HepG2 (cell line): Measurements from ENCODE around the gene JMJD6. TPM values are rescaled to one million over a fixed set of nuclear protein-coding genes. Genes with fewer than 3 reads are reported as not detected.

Source experiments
- ATF4 ChIP-seq, 2 experiments: fragments of 450-650 bp in 1 of 2; sonication (generic) in 1 of 2; formaldehyde crosslinking; IDR thresholded peaks; 2 replicates each; pipeline versions ENCODE4 v1.5.0 to v1.8.0; 2020 to 2022; ENCODE audit warnings: mild to moderate bottlenecking in 1 of 2, missing genetic modification reagents in 1 of 2
- FOSL2 ChIP-seq: sonication (generic); formaldehyde crosslinking; IDR thresholded peaks from 2 replicates; pipeline ENCODE4 v1.4.0; 2020; ENCODE audit warnings: missing genetic modification reagents
- HMGXB3 ChIP-seq: sonication (generic); formaldehyde crosslinking; IDR thresholded peaks from 2 replicates; pipeline ENCODE4 v1.4.0; 2020; ENCODE audit warnings: missing genetic modification reagents, borderline replicate concordance
- HNF1A ChIP-seq, 2 experiments: sonication (generic) in 1 of 2; formaldehyde crosslinking in 1 of 2; IDR thresholded peaks; 2 replicates each; pipeline versions ENCODE4 v1.4.0 to v1.6.1; 2016 to 2020; ENCODE audit warnings: borderline replicate concordance in 1 of 2, low read depth in 1 of 2, mild to moderate bottlenecking in 1 of 2, missing genetic modification reagents in 1 of 2
- LCORL ChIP-seq, 2 experiments: fragments of 450-650 bp in 1 of 2; sonication (generic) in 1 of 2; formaldehyde crosslinking in 1 of 2; IDR thresholded peaks; 2 replicates each; pipeline versions ENCODE4 v1.5.0 to v1.6.1; 2017 to 2020; ENCODE audit warnings: antibody characterized with exemption in 1 of 2, missing genetic modification reagents in 1 of 2
- NR2C2 ChIP-seq: sonication (generic); formaldehyde crosslinking; IDR thresholded peaks from 2 replicates; pipeline ENCODE4 v1.4.0; 2020; ENCODE audit warnings: missing genetic modification reagents, mild to moderate bottlenecking, moderate library complexity, borderline replicate concordance
- POLR2A ChIP-seq, 2 experiments: IDR thresholded peaks; 2 replicates each; pipeline ENCODE4 v1.6.1; 2011; ENCODE audit warnings: low read depth in 2 of 2, low read length in 2 of 2, mild to moderate bottlenecking in 1 of 2, moderate library complexity in 1 of 2; ENCODE audit not compliant: insufficient read depth in 1 of 2
- REST ChIP-seq, 2 experiments: IDR thresholded peaks; 2 replicates each; pipeline ENCODE4 v1.6.1; 2011 to 2012; ENCODE audit warnings: low read length in 2 of 2, borderline replicate concordance in 1 of 2, low read depth in 1 of 2, mild to moderate bottlenecking in 1 of 2, moderate library complexity in 1 of 2
- SCMH1 ChIP-seq: sonication (generic); formaldehyde crosslinking; IDR thresholded peaks from 2 replicates; pipeline ENCODE4 v1.9.0; 2021; ENCODE audit warnings: missing genetic modification reagents, mild to moderate bottlenecking, borderline replicate concordance
- SP2 ChIP-seq: sonication (generic); formaldehyde crosslinking; IDR thresholded peaks from 2 replicates; pipeline ENCODE4 v1.5.1; 2020; ENCODE audit warnings: mild to moderate bottlenecking, missing genetic modification reagents
- ZNF232 ChIP-seq: sonication (generic); formaldehyde crosslinking; IDR thresholded peaks from 2 replicates; pipeline ENCODE4 v1.4.0; 2020; ENCODE audit warnings: missing genetic modification reagents, borderline replicate concordance
- ZNF33B ChIP-seq: sonication (generic); formaldehyde crosslinking; IDR thresholded peaks from 2 replicates; pipeline ENCODE4 v1.5.1; 2020; ENCODE audit warnings: mild to moderate bottlenecking, missing genetic modification reagents
- ZNF572 ChIP-seq: sonication (generic); formaldehyde crosslinking; IDR thresholded peaks from 2 replicates; pipeline ENCODE4 v1.5.1; 2020; ENCODE audit warnings: mild to moderate bottlenecking, missing genetic modification reagents
- ZNF607 ChIP-seq: sonication (generic); formaldehyde crosslinking; IDR thresholded peaks from 2 replicates; pipeline ENCODE4 v1.5.1; 2020; ENCODE audit warnings: missing genetic modification reagents, mild to moderate bottlenecking, borderline replicate concordance
- ZNF629 ChIP-seq: sonication (generic); formaldehyde crosslinking; conservative IDR thresholded peaks from 2 replicates; pipeline ENCODE4 v1.5.0; 2020; ENCODE audit warnings: missing genetic modification reagents
- polyA plus RNA-seq, 8 experiments: library from polyadenylated mRNA; depleted of rRNA in 3 of 8; stranded (reverse) in 7 of 8; unstranded in 1 of 8; fragments of >200 nt; fragmentation: Illumina TruSeq in 4 of 8; extraction: Trizol in 4 of 8; gene quantifications; 2 replicates each; pipeline versions ENCODE4 v1.2.1 to v1.2.3, GENCODE V29; 2011 to 2016; ENCODE audit warnings: low read depth in 4 of 8, missing spikeins in 1 of 8, mixed read lengths in 1 of 8; ENCODE audit not compliant: insufficient read depth in 1 of 8
- total RNA-seq, 5 experiments: library from RNA; depleted of rRNA; stranded (reverse); fragments of >200 nt; fragmentation: Illumina TruSeq; extraction: Trizol; gene quantifications; 2 replicates each; pipeline ENCODE4 v1.2.3, GENCODE V29; 2016; ENCODE audit warnings: low read depth in 1 of 5

Gene JMJD6
- total and polyA plus RNA-seq, 2 of the 13 experiments (the other 11 are each of a cell fraction or from before 2014, with no cell fraction given) = 33.6 to 41.0 TPM

GRCh38 chr17:76671912-76672262, 54.5 kb downstream of the JMJD6 start (continued):
- TF ChIP-seq LCORL (IDR thresholded peaks at IDR 0.05) (no peak), LCORL (CRISPR knock-in tag; IDR thresholded peaks at IDR 0.05) (peak; percentile 25), HMGXB3 (CRISPR knock-in tag) (0 out of 2 replicates have a peak, but pooled peaks have one; percentile 1), ZNF607 (peak; percentile 68; the same call in 1 of the 2 replicates), ZNF33B (CRISPR knock-in tag) (no peak; the same call in 1 of the 2 replicates), REST (IDR thresholded peaks at IDR 0.05; ENCODE audit: borderline replicate concordance in 1 of 2, low read depth in 1 of 2, low read length in 2 of 2) (peak in 1 of 2 experiments; percentile 26; a peak in 1 of 4 replicates), SP2 (peak; percentile 41; the same call in 1 of the 2 replicates), ZNF232 (CRISPR knock-in tag) (no peak), SCMH1 (CRISPR knock-in tag) (no peak), FOSL2 (CRISPR knock-in tag) (no peak), ATF4 (CRISPR knock-in tag; IDR thresholded peaks at IDR 0.05) (no peak), ZNF629 (CRISPR knock-in tag) (no peak), NR2C2 (CRISPR knock-in tag) (0 out of 2 replicates have a peak, but pooled peaks have one; percentile 4), POLR2A (IDR thresholded peaks at IDR 0.05; ENCODE audit: insufficient read depth in 1 of 2, low read depth in 2 of 2, low read length in 2 of 2) (peak in 1 of 2 experiments; percentile 82; a peak in 2 of 4 replicates), ZNF572 (CRISPR knock-in tag) (peak; percentile 73; the same call in 1 of the 2 replicates), HNF1A (IDR thresholded peaks at IDR 0.05; ENCODE audit: low read depth) (0 out of 2 replicates have a peak, but pooled peaks have one; percentile 22), HNF1A (CRISPR knock-in tag; IDR thresholded peaks at IDR 0.05; ENCODE audit: borderline replicate concordance) (no peak)
